NK-92 treated with Interleukin-12 subunit alpha and Interleukin-12 subunit beta, amount 100 ng/mL, for 24 hours (cell line): Measurements from ENCODE around the gene KCNK2.

Experiments used
- DNase-seq: peaks from one replicate; lab custom pipeline; 2025; lab: John Stamatoyannopoulos, UW

Gene KCNK2

DNA sequence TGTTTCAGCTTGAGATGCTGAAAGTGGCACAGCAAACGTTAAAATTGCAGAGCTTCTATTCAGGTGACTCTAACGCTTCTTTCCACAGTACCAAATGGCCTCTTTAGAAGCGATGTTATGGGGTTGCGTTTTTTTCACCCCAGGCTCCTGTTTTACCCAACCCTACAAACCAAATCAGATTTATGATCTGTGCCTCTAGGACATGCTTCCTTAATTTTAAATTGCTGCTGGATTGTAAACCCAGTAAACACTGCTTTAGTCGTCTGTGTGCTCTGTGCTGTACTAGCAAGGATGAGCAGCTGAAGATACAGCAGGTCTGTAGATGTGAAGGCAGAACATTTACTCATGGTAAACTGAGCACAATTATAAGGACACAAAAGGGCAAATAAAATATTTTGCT is 13.0 kb downstream of the KCNK2 start:
- DNase-seq: no peak

DNA sequence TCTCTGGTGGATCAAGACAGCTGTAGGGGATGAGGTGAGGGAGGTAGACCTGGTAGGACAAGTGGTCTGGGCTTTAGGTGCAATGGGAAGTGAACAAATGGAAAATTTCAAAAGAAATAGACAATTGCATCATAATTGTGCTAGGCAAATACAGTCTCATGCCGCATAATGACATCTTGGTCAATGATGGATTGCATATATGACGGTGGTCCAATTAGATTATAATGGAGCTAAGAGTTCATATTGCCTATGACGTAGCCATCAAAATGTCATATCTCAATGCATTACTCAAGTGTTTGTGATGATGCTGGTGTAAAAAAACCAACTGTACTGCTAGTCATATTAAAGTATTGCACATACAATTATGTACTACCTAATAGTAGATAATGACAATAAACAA is 19.0 kb downstream of the KCNK2 start:
- no peak for DNase-seq

DNA sequence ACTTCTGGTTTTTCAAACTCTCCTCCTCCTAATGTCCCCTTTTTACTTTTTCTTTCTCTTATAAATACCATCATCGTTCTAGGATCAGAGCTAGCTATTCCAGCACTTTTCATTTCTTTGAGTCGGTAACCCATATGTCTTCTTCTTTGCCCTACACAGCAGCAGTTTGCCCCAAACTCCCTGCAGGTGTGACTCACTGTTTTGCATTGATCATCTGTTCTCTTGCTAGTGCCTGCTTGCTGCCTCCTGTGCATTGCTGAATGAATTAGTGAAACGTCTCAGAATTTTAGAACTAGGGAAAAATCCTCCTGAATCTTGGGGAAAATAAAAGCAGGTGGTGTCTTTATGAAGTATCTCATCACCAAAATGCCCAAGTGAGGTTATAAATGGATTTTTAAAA is 21.7 kb downstream of the KCNK2 start:
- no peak for DNase-seq

DNA sequence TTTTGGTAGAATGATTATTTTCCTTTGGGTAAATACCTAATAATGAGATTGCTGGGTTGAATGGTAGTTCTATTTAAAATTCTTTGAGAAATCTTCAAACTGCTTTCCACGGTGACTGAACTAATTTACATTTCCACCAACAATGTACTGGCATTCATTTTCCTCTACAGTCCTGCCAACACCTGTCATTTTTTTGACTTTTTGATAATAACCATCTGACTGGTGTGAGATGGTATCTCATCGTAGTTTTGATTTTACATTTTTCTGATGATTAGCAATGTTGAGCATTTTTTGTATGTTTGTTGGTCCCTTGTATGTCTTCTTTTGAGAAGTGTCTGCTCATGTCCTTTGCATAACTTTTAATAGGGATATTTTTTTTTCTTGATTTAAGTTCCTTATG is 23.5 kb downstream of the KCNK2 start:
- DNase-seq: no peak

DNA sequence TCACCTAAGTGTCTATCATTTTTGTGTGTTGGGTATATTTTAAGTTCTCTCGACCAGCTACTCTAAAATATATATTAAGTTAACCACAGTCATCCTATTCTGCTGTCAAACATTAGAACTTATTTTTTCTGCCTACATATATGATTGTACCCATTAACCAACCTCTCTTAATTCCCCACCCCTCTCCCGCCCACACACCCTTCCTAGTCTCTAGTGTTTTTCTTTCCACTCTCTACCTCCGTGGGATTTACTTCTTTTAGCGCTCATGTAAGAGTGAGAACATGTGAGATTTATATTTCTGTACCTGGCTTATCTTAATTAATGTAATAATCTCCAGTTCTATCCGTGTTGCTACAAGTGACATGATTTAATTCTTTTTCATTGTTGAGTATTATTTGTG is 26.6 kb downstream of the KCNK2 start:
- DNase-seq: no peak

DNA sequence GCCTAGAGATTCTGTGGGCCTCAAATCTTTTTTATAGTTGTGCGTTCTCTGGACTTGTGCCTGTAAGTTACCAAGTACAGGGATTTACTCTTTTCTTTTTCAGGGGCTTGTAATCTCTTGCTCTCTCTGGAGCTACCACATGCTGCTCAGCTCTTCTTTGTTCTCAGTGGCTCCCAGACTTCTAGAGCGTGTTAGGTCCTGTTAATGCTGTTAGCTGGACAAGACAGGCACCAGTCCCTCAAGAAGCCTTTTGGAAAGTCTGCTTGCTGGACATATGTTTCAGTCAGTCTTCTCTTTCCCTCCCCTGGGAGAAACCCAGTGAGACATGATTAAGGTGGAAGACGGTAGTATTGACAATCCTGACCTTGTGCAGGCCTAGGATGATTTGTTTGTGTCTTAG is 29.4 kb downstream of the KCNK2 start:
- DNase-seq: no peak

DNA sequence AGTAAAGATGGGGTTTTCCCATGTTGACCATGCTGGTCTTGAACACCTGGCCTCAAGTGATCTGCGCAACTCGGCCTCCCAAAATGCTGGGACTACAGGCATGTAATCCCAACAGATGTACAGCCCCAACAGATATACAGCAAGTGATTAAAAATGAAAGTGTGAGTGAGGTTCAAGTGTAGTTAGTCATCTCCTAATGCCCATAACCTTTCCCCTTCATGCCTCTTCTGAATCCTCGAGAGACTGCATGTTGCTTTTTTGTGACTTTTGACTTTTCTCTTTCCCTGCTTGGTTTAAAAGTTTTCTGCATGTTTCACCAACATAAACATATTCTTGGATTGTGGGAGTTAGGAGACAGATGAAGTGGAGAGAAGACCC is 31.2 kb downstream of the KCNK2 start:
- DNase-seq: no peak

DNA sequence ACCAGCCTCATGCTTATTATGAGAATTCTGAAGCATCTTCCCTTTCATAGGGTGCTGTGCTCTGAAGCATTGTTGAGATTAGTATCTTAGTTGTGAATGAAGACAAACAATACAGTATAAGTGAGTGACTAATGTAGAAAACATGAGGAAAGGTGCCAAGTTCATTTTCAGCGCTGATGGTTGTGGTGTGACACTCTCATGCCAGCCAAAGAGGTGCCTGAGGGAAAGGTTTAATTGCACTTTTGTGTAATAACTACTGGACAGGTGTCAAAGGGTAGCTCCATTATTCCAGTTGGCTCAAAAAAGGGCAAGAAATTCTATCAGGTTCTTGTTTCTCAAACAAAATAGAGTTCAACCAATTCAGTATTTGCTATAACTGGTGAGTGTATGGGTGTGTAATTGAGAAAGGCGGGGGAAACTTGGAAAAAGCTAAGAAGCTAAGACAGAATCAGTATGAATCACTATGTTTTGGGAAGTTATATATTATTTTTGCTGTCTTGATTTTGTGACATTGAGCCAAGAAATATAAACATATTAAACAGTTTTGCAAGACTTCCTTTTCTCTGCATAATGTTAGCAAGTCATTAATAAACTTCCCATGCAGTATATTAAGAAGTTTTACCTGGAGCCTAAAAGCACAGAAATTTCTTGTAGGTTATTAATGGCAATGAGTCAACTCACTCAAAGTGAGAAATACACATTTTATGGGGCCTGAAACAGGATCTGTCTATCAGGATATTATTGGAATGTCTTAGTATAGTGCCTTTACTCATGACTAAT is 31.8 kb downstream of the KCNK2 start:
- DNase-seq: no peak

DNA sequence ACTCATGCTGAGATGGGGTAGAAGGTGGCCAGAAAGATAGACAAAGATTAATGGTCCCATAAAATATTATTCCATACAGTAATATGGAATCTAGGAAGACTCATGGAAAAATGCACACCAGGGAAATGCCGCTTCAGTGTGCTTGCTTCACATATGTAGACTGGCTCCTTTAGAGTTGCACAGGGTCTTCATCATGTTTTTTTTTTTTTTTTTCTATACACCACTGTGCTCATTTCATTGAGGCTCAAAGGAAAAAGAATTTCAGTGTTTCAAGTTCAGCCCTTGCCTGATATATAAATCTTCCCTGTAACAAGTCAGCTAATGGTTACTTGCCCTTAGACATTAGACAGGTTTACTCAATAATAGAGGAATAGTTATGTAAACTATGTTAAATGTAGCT is 33.2 kb downstream of the KCNK2 start:
- no peak for DNase-seq

DNA sequence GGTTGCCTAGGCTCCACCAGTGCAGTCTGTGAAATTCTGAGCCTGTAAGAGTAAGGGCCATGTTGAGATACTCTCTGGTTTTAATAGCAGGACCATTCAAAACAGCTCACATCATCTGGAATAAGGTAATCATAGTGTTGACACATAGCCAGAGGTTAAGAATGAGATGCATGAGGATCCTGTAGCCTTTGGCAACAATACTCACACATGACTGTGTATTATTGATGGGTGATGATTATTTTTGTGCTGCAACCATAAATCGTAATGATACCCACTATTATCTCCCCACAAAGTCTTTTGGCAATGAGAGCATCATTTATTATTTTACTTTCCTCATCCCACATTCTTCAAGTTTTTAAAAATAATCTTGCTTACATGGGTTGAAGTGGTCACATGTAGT is 35.5 kb downstream of the KCNK2 start:
- no peak for DNase-seq

DNA sequence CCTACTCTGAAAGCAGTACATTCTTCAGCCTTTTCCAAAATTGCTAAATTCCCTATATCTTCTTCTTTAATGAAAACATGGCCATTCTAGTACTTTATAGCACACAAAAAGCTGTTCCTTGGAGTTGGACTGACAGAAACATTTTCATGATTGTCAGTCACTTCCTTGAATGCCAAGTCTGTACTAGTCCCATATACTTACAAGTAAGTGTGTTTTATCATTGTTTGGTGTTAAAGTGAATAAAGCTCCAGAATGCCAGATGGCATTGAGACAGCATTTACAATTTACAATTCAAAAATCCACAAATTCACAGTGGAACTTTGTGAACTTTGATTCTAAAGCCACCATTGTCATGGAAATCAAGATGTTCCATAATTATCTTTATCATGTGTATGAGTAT is 36.5 kb downstream of the KCNK2 start:
- DNase-seq: no peak

DNA sequence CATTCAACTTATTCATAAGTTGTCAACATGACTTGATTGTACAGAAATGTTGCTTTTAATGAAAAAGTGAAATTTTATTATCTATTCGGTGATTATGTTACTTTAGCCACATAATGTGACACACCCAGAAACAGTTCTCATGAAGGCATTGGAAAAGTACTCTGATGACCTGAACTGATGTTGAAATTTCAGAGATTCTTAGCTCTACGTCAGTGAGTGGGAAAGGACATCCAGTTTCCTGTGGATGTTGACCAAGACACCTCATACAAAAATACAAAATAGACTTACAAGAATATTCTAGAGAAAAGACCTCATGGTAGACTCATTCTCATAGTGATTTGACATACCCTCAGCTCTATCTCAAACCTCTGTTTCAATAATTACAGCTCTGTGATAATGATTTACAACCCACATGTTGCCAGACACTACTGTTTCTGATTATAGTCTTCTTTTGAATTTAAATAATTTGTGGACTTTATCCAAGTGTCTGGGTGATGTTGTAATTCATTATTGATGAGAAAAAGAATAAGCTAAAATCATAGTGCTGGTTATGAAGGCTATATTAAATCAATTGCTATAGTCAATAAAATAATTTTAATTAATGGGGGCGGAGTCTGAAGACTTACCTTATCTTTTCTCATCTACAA is 37.3 kb downstream of the KCNK2 start:
- no peak for DNase-seq

DNA sequence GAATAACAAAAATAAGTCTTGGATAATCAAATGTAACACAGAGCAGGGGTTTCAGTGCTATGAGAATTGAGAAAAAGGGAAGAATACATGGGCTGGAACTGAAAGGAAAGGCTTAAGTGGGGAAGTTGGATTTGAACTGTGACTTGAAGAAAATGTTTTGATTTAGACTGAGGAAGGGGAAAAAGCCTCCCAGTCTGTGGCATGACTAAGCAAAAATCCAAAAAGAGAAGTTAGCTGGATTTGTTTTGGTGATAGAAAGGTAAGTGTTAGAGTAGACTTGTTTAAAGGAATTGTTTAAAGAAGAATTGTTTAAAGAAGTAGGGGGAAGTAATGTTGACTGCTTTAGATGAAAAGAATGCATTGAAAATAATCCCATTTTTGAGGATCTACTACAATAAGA is 46.0 kb downstream of the KCNK2 start:
- no peak for DNase-seq

DNA sequence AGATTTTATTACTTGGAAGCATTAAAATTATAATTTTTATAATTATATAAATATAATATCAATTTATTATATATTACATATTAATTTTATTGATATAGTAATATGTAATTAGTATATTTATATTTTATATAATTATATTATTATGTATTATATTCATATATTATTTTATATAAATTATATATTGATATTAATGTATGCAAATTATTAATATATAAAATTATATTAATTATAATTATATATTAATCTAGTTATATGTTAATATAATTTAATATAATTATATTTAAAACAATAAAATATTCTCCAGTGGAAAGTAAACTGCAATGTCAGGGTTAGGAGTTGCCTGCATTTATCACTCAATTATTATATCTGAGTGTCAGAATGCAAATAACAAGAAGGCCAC is 48.8 kb downstream of the KCNK2 start:
- no peak for DNase-seq

DNA sequence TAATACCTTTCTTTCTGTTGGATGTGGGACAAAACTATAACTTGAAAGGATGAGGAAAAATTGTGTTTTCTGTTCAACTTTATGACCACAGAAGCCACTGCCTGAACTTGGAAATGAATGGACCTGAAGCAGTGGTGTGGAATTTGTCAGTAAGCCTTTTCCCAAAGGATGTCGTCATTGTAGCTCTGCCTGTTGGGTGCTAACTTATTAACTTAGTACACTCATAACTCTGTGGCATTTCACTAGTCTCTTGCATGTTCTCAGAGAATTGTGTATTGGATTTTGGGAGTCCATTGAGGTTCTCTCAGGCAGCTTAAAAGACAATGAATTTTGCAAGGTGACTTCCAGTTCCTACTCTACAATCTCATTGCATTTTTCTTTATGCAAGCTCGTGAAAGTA is 49.6 kb downstream of the KCNK2 start:
- DNase-seq: no peak

DNA sequence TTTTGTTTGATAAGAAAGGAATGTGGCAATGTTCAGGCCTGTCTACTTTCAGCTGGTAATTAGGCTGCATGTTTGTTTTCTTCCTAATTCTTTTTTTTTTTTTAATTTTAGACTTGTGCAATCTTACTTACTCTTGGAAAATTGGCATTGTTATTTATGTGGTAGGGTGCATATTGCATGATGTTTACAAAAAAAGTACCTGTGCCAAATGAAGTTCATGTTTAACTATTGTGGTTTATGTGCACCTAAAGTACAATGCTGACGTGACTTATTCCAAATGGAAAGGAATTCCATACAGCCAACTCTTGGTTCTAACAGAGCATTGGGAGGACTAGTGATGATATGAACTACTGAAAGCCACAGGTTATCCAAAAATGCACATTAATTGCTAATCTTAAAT is 51.0 kb downstream of the KCNK2 start:
- DNase-seq: no peak

DNA sequence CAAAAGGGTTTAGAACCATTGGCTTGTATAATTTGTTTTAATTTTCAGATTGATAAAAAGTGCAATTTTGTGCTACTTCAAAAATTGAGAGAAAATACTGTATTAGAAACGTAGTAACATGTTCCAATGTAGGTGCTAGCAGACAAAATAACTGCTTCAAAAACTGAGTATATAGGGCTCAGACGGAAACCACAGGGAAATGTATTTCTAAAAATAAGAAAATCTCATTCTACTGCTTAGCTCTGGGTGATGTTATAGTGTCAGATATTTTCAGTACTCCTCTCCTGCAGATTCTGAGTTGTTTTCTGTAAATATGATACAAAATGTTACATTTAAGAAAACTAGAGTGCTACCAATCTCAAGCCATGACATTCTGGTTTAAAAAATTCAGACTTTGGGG is 55.4 kb downstream of the KCNK2 start:
- DNase-seq: no peak

DNA sequence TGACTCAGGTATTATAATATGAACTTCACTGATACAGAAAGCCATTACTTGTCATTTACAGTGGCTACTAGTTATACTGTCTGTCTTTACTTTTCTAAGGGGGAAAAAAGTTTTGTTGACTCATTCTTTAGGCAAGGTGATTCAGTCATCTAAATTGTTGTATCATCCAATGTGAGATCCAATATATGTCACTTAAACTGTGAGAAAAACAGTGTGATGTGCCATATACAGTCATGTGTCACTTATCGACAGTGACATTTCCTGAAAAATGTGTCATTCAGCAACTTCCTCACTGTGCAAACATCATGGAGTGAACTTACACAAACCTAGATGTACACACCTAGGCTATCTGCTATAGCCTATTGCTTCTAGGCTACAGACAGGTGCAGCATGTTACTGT is 57.6 kb downstream of the KCNK2 start:
- DNase-seq: no peak

DNA sequence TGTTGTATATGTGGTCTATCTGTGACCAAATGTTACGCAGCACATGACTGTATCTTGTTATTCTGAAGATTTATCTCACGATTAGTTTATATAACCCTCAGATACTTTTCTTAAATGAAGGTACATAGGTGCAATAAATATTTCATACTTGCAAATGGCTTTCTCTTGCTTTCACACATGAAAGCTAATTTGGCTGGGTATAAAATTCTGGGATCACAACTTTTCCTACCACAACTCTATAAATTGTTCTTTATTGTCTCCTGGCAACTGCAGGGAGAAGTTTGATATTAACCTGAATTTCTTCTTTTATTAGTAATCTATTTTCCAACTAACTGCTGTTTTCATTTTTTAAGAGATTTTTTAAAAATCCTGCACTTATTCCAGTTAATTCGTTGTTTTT is 58.9 kb downstream of the KCNK2 start:
- no peak for DNase-seq

DNA sequence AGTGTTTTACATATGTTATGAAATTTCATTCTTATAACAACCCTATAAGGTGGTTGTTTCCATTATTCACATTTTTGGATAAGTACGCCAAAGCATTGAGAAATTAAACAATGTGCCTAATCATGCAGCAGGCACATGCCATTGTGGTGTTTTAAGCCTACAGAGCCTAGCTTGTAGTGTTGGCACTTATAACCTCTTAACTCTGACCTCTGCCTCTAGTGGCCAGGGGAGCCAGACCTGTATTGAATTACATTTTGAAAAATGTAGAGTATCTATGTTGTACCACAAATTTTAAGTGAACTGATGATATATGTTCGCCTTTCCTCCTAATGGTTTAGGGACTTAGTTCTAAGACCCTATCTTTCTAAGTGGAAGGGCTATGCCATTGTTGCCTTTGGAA is 61.0 kb downstream of the KCNK2 start:
- DNase-seq: no peak

DNA sequence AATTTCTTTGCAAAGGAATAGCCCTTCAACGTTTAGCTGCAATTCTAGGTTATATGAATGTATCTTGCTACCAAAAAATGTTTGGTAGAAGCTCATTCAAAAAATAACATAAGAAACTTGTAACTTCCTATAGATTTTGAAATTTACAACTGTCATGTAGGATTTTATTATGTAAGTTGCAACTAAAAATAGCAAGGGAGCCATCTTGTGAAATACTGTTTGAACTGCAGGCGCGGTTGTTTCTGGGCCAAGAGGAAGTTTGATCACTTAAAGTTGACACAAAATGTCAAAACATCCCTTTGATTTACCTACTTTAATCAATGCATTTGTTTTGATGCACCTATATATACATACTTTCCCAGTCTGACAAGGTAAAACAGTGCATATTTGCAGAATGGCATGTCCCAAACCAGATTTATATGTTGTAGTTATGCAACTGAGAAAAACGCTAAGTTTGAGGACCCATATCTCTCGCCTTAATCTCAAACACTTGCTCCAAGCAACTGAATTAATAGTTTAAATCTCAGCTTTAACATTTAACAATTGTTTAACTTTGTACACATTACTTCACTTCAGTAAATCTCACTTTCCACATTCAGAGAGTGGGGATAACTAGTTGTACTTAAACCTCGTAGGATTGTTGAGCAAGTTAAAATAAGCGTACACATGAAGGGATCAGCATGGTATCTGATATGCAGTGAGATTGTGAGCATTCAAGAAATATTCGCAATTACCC is 63.9 kb downstream of the KCNK2 start:
- no peak for DNase-seq

DNA sequence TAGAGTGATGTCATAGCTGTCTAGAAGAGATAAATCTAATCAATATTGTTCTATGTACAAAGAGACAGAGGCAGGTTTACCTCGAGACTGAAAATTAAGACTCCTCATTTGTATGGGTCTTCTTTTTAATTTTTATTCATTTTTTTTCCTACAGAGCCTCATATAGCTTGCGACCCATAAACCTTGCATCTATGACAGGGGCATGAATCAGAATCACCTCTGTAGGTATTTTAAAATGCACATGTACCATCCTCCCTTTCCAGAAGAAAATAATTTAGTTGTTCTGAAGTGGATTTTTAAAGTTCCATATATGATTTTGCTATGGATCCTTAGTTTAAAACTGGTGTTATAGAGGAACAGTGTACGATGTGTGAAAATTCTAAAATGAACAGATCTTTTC is 64.5 kb downstream of the KCNK2 start:
- DNase-seq: no peak

DNA sequence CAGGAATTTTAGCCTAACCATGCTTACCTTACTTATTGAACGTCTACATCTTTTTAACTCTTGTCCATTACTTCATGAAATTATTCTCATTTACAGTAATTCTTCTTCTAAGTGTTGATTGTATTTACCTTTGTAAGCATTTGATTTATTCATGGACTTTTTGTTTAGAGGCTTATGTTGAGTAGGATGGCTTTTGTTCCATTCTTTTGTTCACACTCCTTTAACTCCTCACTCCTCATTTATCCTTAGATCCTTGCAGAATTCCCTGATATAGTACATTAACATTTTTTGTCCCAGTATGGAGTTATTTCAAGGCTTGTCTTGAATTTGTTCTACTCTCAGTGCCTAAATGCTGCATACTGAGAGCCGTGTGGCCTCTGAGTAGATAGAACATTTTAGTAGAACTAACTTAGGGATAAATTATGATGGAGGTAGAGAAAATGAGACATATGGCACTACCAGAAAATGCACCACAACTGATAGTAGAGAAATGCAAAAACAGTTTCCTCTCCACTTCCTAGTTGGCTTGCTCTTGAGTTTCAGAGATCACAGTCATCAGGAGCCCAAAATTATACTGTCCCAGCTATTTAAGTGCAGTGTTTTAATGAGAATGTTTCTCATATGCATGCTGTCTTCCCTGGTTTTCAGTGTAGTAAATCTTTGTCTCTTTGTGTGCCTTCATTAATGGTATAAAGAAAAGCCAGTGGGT is 69.5 kb downstream of the KCNK2 start:
- DNase-seq: no peak
